HG02884 (cell line): ENCODE measurements around the gene CDC42BPG.

ENCODE experiments used
- ATAC-seq: cut with Tn5 transposase; IDR thresholded peaks from one replicate; pipeline ENCODE4 v1.9.1; 2021; ENCODE audit warnings: mild to moderate bottlenecking, moderate library complexity; ENCODE audit not compliant: unreplicated experiment

The CDC42BPG gene

DNA sequence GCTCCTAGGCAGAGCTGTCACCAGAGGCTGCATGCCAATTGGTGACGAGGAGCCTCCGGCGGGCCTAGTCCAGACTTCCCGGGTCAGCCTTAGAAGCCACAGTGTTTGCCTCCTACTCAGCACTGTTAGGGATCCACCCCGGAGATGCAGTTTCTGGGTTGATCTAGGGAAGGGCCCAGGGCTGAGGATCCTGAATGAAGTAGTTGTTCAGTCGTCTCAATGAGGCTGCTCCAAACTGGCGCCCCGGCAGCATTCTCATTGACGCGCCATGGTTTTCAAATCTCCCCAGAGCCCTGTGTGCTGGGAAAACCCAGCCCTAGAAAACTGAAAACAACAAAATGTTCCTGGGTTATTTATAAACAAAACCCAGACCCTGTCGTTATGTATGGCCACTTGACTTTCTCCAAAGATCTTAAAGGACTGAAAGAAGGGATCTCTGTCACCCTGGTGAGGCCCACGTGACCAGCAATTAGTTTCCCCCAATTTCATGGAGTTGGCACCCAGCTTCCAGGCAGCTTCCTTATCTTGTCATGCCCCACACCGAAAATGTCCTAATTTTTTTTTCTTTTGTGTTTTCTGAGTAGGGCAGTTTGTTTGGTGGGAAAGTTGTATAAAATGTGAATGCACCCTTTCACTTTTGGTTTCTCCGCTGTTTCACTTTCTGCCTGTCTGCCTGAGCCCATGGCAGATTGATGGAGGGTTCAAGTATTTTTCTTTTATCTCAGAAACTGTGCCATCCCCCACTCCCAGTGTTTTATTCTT is 36.0 kb upstream of the CDC42BPG start:
- ATAC-seq, result no peak

GRCh38 chr11:64879244-64879900 is 34.9 kb upstream of the CDC42BPG start:
- no peak for ATAC-seq

GRCh38 chr11:64878494-64879243 is 34.2 kb upstream of the CDC42BPG start, which contains the start of gene EHD1:
Gene EHD1 (minus strand): TSS chr11:64878621. CDS start chr11:64878464, 157 bp downstream.
- ATAC-seq, result peak; percentile 62

GRCh38 chr11:64878223-64878493 is 33.7 kb upstream of the CDC42BPG start:
- ATAC-seq, result no peak

DNA sequence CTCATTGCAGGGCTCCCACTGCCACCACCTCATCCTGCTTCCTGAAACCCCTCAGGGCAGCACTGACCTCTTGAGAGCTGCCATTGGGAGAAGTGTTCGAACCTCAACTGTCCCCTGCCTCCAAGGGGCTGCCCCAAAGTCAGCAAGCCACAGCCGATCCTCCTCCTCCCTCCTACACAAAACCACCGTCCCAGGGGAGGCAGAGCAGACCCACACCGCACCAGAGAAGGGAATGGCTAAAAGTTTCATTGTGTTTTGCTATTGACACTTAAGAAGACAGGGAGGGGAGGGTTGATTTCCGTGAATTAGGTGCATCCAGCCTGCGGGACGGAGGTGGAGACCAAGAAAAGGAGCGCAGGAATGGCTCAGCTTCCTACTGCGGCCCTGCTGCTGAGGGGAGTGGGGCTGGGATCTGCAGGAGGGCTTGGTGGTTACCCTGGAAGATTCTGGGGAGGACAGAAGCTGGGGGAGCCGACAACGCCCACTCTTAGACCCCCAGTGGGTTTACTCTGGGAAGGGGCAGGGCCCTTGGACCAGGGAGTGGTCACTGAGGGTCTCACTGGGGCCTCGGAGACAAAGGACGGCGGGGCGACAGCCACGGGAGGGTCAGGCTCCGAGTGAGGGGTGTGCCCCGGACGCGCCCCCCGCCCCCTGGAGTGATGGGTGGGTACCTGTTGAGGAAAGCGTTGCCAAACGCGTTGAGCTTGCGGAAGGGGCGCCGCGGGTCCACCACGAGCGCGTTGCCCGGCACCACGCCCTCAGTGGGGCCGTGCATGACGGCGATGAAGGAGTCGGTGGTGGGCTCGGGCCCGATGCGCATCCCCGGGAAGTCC is 33.2 kb upstream of the CDC42BPG start:
- no peak for ATAC-seq

DNA sequence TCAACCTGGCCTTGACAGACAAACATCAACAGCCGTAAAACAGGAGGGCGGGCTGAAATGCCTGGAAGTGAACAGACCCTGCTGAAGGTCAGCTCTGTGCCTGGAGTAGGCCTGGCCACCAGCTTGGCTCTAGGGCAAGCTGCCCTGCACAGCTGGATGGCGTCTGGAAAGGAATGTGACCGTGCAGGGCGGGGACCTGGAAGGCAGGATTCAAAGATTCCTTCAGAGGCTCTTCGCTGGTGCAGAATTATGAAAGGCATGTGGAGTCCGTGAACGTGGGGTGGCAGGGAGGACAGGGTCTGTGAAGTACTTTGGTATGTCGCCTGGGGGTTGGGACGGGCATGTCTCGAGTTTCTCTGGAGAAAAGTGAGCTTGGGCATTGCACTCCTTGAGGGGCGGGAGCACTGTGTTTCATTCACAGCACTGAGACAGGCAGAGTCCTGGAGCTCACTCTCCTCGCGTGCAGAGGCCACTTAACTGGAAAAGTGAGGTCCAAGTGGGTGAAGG is 32.4 kb upstream of the CDC42BPG start:
- no peak for ATAC-seq

- no peak for ATAC-seq
These were observed 31.8 kb upstream of the CDC42BPG start for GRCh38 chr11:64876229-64876750.

DNA sequence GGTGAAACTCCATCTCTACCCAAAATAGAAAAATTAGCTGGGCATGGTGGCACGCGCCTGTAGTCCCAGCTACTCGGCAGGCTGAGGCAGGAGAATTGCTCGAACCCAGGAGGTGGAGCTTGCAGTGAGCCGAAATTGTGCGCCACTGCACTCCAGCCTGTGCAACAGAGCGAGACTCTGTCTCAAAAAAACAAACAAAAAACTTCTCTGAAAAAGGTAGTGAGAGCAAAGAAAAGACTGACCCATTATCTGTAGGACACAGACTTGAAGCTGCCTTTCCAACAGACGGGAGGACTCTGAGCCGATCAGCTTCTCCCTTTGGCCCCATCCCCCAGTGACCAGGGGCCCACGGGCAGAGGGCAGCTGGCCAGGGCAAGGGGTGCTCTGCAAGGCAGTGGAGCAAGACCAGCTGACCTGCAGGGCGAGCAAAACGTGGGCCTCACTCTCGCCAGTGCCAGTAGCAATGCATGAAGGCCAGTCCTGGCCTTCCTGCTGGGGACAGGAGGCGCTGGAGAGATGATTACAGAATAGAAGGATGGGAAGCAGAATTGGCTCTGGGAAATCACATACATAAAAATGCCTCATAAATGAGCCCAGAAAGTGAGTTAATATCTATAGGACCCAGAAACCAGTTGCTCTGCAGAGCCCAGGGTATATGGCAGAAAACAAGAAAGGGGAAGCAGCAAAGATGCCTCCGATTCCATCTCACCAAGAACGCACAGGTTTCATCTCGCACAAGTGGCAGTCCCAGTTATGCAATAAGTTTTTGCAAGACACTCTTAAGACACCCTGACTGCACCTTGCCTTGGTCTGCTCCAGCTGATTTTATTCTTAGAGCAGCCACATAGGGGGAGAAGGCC is 31.1 kb upstream of the CDC42BPG start:
- no peak for ATAC-seq

DNA sequence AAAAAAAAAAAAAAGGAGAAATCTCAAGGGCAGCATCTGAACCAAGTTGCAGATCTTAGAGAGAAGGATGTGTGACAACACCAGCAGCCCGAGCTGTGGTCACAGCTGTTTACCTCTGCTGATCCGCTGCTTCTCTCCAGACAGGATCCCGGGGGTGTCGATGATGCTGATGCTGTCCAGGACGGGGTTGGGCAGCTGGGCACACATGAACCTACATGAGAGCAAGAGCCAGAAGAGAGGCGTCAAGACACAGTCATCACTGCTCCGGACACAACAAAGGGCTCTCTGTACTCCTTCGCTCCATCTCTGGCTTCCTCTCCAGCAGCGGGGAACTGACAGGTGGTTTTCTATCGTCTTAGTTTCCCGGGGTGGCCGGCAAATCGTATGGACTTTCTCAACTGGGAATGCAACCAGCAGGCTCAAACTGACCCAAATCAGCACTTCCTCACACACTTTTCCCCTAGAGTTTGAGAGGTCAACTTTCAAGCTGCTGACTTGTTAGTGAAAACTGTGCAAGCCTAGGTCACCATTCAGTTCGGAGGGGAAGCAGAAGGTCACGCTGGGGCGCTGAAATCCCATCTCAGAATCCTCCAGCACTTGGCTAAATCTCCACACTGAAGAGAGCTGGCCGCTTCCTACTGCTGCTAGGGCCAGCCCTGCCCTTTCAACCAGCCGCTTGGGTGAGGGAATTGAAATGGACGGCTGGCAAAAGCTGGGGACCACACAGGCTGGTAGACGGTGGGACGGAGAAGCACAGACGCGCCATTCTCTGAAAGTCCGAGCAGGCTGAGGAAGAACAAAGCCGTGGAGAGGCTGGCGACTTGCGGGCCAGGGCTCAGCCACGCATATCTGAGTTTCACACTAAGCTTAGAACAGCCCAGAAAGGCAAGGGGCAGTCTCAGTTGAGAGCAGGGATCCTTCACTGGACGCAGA is 30.1 kb upstream of the CDC42BPG start:
- ATAC-seq, result no peak

GRCh38 chr11:64872790-64873488 is 28.5 kb upstream of the CDC42BPG start:
- no peak for ATAC-seq

DNA sequence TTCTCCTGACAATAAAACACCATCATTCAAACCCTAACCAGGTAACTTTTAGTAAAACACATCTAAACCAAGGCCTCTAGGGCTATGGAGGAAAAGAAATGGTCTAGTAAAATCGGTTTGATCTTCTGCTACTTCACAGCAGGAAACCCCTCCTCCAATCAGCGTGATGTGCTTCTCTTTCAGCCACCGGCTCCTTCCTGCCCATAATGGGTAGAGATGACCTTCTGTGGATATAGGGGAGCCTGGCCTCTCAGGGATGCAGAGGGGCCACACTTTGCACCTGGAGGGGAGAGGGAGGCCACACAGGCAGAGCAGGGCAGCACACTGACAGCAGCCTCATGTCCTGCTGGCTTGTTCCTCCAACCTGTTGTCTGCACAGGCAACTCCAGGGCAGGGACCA is 27.0 kb upstream of the CDC42BPG start:
- ATAC-seq, result no peak

DNA sequence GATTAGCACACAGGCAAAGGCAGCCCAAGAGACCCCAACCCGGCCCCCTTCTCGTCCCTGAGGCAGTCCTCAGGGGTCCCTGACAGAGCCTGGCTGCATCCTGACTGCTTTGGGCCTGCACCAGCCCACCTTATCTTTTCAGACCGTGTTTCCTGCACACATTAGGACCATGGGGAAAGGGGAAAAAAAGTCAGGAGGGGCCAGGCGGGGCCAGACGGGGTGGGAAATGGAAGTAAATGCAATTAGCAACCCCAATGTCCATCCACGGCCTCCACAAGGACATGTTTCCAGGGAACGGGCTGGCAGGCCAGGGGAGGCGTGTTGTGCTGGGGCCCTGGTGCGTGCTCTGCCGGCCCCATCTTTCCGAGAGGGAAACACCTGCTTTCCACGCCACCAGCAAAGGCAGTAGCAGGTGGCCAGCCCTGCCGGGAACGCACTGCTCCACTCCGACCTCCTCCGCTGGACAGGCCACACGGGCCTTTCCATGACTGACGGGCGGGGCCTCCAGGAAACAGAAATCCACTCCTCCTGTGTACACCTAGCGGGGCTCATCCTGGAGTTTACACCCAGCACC is 26.5 kb upstream of the CDC42BPG start:
- ATAC-seq, result no peak

DNA sequence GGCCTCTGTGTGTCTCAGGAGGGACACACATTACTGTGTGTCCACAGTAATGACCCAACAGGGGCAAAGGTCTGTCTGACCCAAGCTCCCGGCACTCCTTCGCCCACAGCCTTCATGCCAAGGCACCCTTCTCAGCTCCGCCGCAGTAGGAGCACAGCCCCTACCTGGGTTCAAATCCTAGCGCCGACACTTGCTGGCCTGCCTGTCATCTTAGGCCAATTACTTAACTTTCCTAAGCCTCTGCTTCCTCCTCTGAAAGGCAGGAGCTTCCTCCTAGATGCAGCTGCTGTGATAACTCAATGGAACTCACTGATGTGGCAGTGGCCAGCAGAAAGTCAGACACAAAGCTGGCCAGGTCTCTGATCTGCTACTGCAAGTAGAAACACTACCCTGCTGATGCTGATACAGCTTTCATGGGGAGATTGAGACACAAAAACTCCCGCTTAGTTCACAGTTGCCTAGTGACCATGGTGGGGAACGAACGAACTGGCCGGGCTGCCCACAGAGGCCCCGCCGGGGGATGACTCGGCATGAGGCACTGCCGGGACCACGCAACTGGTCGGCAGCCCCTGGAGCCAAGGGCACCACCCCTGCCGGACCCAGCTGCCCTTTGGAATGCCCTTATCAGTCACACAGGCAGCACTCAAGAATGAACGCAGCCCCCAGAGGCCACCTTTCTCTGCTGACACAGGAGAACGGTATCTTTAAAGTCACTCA is 25.9 kb upstream of the CDC42BPG start:
- ATAC-seq, result no peak

- ATAC-seq, result no peak
These were observed 25.2 kb upstream of the CDC42BPG start for GRCh38 chr11:64869571-64870175.

DNA sequence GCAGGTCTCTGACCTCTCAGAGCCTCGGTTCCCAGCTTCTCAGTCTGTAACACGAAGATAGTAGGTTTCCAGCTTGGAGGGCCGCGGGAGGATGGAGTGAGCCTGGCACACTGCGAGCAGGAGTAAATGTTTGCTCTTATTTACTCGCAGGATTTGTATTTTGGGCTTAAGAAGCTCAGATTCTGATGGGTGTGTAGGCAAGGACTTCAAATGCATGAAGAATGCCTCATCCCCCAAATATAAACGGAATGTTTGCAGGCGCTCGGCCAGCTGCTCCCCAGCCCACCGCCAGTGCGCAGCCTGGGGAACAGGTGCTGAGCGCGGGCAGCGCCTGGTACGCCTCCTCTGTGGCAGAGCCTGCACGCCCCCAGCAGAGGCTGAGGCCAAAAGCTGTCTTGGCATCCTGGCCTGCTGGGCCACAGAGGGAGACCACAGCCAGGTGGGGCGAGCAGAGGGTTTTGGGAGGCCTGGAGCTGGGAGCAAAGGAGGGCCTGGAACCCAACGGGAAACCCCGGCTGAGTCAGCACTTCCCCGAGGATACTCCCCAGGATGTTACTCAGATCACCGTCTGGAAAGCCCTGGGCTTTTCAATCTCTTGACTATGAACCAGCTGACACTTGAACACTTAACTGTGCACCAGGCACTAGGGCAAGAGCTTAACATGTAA is 24.6 kb upstream of the CDC42BPG start:
- ATAC-seq, result no peak
